Epidermal melanocyte (primary cell): ENCODE measurements around the gene KLRD1.
"Not testable (repeated sequence)": the region's sequence is repeated elsewhere in the genome, so short reads cannot be mapped to it uniquely, and the experiment has no call there.

Source experiments
- DNase-seq: peaks from one replicate; pipeline ENCODE4 v3.0.0; 2011; ENCODE audit warnings: low spot score; ENCODE audit not compliant: insufficient read length

The KLRD1 gene

GRCh38 chr12:10338470-10338869 lies 30.8 kb downstream of the KLRD1 start:
- DNase-seq, result not testable (repeated sequence)

- no peak for DNase-seq
Observed at GRCh38 chr12:10339053-10339840, 31.6 kb downstream of the KLRD1 start.

DNA sequence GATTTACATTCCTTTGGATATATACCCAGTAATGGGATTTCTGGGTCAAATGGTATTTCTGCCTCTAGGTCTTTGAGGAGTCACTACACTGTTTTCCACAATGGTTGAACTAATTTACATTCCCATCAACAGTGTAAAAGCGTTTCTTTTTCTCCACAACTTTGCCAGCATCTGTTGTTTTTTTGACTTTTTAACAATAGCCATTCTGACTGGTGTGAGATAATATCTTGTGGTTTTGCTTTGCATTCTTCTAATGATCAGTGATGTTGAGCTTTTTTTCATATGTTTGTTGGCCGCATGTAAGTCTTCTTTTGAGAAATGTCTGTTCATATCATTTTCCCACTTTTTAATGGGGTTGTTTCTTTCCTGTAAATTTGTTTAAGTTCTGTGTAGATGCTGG lies 33.3 kb downstream of the KLRD1 start:
- not testable (repeated sequence) for DNase-seq

GRCh38 chr12:10341892-10342509 lies 34.3 kb downstream of the KLRD1 start:
- DNase-seq, result no peak

- not testable (repeated sequence) for DNase-seq
Observed at GRCh38 chr12:10351457-10351856, 43.8 kb downstream of the KLRD1 start.

DNA sequence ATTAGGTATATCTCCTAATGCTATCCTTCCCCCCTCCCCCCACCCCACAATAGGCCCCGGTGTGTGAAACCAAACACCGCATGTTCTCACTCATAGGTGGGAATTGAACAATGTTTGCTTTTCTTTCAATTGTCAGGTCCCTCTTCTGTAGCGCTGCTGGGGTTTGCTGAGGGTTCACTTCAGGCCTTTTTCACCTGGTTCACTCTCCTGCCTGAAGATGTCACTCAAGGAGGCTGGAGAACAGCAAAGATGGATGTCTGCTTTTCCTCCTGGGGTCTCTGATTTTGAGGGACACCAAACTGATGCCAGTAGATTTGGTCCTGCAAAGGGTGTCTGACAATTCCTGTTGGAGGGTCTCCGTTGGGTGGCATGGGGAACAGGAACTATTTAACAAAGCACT lies 46.4 kb downstream of the KLRD1 start:
- no peak for DNase-seq

DNA sequence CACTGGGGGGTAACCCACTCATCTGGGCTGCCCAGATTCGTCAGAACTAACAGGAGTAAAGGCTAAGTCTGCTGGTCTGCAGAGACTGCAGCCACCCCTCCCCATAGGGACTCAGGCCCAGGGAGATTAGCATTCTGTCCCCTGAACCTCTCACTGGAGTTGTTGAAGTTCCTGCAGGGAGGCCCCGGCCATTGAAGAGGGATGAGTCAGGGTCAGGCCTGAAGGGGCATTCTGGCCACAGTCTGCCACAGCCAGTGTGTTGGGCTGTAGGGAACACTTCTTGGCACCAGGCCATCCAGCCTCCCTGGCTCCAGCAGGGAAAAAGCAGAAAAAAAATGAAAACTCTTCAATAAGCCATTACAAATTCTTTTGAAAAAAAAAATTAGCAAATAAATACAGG lies 46.8 kb downstream of the KLRD1 start:
- DNase-seq, result no peak

DNA sequence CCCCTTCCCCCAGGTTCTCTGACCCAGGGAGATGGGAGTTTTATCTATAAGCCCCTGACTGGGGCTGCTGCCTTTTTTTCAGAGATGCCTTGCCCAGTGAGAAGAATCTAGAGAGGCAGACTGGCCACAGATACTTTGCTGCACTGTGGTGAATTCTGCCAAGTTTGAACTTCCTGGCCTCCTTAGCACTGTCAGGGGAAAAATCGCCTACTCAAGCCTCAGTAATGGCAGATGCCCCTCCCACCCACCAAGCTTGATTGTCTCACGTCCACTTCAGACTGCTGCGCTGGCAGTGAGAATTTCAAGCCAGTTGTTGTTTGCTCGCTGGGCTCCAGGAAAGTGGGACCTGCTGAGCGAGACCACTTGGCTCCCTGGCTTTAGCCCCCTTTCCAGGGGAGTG lies 50.5 kb downstream of the KLRD1 start:
- no peak for DNase-seq

- DNase-seq, result no peak
Observed at GRCh38 chr12:10358969-10359368, 51.3 kb downstream of the KLRD1 start.

DNA sequence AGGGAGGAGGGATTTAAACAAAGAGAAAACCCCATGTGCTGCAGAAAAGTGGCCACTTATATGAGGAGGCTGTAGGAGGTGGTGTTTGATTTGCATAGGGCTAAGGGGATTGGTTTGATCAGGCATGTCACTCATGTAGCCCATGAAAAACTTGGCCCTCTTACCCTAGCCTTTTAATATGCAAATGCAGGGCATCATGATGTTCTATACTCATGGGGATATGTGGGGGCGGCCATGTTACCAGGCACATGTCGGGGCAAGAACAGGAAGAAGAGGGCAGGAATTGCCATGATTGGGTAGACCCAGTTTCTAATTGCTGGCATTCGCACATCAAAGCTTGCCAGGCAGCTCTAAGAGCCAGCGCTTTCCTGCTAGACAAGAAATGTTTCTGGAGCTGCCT lies 53.4 kb downstream of the KLRD1 start:
- DNase-seq, result no peak

DNA sequence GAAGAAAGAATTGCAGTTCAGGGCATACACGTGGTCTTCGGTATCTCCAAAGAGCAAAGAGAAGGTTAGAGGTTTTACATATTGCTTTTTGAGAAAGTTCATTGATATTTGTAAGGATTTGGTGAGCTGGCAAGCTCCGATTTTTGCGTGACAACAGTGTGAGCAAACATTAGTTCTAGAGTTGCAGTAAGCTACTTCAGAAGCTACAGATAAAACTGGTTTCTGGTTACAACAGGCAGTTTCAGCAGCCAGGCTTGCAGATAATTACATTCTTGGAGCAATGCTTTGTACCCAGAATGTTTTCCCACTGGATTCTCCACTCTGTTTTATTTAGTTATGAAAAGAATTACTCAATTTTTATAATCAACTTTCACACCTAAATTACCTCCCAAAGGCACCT lies 54.0 kb downstream of the KLRD1 start:
- DNase-seq, result no peak

DNA sequence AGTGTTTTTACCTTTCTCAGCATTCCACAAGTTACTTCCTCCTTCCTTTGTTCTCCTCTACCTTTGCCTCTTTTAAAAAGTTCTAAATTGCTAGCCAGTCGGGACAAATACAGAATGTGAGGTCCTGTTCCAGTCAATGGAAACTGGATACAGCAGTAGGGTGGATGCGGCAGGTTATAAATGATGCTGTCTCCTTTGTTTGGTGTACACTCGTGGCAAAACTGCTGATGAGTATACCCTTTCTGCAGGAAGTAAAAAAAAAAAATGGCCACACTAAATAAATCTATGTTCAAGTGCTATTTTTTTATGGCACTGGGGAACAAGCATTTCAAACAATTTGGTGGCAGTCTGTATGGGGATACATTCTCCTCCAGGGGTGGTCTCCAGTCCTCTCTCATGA lies 54.7 kb downstream of the KLRD1 start:
- no peak for DNase-seq

GRCh38 chr12:10362828-10363657 lies 55.4 kb downstream of the KLRD1 start:
- DNase-seq, result no peak

- no peak for DNase-seq
Observed at GRCh38 chr12:10363658-10363913, 55.9 kb downstream of the KLRD1 start.

- no peak for DNase-seq
Observed at GRCh38 chr12:10363914-10364814, 56.5 kb downstream of the KLRD1 start.

DNA sequence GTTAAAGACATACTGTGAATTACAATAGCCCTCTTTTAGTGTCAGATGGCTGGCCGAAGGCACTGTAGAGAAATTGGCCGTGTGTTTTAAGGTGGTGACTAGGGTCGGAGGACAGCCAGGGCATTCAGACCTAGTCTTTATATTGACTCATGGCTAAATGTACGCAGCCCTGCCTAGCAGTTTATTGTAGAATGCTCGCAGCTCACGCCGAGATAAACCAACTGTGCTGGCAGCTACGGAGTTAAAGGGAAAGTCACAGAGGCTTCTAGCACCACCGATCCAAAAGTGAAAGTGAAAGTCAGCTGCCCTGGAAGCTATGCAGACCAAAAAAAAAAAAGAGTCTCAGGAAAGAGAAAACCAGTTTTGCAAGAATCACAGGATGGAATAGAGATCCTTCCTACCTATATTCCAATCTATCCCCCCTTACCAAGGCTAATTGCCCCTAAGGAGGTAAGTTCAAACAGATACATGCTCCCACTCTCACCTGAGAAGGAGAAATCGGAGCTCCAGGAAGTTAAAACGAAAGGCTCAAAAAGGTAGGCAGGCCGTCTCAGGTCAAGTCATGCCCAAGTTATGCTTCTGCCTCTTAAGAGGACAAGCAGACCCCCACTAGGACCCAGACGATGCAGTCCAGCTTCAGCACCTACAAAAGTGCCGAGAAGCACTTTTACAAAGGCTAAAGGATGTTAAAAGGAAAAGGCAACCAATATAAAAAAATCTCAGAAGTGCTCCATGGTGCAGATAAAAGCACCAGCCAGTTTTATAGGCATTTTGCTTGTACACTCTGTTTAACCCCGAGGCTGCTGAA lies 57.3 kb downstream of the KLRD1 start:
- peak; percentile 38 for DNase-seq

GRCh38 chr12:10365696-10366405 lies 58.2 kb downstream of the KLRD1 start:
- no peak for DNase-seq

- DNase-seq, result no peak
Observed at GRCh38 chr12:10366875-10367274, 59.2 kb downstream of the KLRD1 start.

GRCh38 chr12:10367714-10368113 lies 60.0 kb downstream of the KLRD1 start:
- not testable (repeated sequence) for DNase-seq
